VCaP (cell line): ENCODE data around the gene CACNB3.

Experiments
- H3K27ac ChIP-seq: fragments of 450-650 bp; 2 replicates; pipeline ENCODE4 v1.5.1; 2017
- TF ChIP-seq, protein P1 (sequence below): fragments of 450-650 bp; conservative IDR thresholded peaks from 2 replicates; pipeline ENCODE4 v1.5.1; 2017; ENCODE audit warnings: mild to moderate bottlenecking, moderate library complexity

Gene CACNB3

DNA sequence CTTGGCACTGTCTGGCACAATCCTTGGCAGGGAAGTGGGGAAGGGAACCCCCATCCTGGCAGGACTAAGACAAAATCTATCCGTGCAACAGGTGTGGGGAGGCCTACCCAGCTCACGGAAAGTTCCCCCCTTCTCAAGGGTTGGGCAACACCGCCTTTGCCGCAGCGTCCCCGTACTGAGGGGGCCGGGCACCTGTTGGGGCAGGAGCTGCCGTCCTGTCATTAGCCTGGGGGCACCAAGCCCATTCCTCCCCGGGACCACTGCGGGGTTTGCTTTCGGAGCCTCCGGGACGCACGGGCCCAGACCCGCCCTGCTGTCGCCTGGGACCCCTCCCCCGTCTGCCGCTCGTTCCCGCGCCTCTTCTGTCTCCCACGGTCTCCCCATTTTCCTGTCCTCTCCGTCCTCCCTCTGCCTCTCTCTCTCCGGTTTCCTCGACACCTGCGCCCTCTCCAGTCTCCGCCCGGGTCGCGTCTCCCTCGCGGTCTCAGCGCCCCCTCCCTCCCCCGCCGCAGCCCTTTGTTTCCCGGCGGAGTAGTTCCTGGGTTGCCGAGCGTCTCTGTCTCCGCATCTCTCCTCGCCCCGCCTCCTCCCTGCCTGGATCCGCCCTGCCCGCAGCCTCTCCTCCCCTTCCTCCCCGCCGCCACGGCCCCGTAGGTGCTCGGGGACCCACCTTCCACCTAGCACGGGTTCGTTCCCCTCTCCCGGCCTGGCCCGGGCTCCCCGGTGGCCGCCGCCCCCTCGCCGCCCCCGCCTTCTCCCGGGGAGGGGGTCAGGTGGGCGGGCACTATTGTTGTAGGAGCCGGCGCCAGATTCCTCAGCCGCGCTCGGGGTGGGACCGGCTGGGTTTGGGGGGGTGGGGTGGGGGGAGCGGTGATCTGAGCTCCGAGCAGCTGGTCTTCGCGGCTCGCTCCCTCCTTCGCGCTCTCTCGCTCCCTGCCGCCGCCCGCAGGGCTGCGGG lies at the start of gene CACNB3:
TSS of gene CACNB3 (plus strand) at position 624 of the 958 bp plus-strand sequence. CDS start 434 bp downstream, outside the sequence.
- TF ChIP-seq, protein P1, sequence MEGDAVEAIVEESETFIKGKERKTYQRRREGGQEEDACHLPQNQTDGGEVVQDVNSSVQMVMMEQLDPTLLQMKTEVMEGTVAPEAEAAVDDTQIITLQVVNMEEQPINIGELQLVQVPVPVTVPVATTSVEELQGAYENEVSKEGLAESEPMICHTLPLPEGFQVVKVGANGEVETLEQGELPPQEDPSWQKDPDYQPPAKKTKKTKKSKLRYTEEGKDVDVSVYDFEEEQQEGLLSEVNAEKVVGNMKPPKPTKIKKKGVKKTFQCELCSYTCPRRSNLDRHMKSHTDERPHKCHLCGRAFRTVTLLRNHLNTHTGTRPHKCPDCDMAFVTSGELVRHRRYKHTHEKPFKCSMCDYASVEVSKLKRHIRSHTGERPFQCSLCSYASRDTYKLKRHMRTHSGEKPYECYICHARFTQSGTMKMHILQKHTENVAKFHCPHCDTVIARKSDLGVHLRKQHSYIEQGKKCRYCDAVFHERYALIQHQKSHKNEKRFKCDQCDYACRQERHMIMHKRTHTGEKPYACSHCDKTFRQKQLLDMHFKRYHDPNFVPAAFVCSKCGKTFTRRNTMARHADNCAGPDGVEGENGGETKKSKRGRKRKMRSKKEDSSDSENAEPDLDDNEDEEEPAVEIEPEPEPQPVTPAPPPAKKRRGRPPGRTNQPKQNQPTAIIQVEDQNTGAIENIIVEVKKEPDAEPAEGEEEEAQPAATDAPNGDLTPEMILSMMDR = no peak
- peak within 1 kb of the TSS; percentile 79; the same call in 1 of the 2 replicates for H3K27ac ChIP-seq

DNA sequence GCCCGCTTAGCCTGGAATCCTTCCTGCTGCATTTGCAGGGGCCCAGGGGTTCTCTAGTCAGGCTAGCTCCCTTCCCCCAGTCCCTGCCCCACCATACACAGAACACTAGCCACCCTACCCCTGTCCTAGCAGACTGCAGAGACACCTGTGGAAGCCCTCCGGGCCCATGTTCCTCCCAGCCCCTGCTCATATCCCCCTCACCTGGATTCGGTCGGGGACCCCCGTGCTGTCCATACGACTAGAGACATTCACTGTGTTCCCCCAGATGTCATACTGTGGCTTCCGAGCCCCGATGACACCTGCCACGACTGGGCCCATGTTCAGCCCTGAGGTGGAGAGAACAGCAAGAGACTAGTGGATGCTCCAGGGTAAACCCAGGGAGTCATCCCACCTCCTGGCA lies 49.6 kb upstream of the CACNB3 start:
- TF ChIP-seq, protein P1 = no peak
- H3K27ac ChIP-seq = no peak overlapping the region

DNA sequence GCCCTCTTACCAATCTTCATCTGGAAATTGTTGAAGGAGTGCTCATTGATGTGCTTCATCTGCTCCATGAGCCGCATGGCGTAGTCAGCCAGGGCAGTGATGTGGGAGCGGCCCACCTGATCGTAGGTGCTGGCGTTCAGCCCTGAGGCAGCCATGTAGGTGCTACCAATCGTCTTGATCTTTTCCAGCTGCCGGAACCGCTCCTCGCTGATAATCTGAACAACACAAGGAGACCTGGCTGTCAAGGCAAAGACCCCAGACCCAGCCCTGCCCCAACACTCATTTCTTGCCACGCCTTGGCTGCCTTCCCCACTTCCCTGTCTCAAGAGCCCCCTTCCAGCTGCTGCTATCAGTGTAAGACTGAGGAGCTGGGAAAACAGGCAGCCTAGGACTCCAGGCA lies 47.5 kb upstream of the CACNB3 start:
- no peak overlapping the region for H3K27ac ChIP-seq
- TF ChIP-seq, protein P1 = no peak

DNA sequence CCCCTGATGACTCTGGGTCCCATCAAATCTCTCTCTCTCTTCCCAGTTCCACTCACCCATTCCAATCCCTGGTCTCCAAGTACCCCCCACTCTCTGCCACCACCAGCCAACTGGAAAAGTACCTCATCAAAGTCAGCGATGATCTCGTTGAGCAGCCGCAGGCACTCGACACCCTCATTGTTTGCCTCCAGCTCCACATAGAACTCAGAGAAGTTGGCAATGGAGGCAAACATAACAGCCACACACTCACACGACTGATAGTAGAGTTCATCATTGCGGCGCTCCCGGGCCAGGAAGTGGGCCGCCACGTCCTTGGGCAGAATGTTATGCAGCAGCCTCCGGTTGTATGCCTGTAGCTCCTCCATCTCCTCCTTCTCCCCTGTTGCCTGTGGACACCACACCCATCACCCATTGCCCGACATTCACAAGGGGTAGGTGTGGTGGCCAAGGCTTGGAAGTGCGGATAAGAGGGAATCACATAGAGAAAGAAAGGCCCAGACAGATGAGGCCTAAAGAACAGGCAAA lies 46.6 kb upstream of the CACNB3 start:
- TF ChIP-seq, protein P1 = no peak
- H3K27ac ChIP-seq = no peak overlapping the region

DNA sequence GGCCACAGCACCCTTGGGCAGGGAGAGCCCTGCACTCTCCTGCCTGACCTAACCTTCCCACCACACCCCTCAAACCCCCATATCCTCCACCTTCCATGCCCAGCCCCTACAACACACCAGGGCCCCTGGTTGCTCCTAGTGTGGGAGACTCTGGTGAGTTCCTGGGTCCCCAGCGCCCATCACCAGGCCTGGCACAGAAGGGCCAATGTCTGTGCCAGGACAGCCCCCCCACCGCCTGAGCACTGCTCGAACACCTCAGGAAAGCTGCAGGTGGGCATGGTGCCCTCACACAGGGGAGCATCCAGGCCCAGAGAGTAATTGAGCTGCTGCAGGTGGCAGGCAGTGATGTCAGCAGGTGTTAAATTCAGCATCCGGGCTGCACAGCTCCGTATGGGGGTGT lies 44.6 kb upstream of the CACNB3 start:
- H3K27ac ChIP-seq = no peak overlapping the region
- TF ChIP-seq, protein P1 = no peak

DNA sequence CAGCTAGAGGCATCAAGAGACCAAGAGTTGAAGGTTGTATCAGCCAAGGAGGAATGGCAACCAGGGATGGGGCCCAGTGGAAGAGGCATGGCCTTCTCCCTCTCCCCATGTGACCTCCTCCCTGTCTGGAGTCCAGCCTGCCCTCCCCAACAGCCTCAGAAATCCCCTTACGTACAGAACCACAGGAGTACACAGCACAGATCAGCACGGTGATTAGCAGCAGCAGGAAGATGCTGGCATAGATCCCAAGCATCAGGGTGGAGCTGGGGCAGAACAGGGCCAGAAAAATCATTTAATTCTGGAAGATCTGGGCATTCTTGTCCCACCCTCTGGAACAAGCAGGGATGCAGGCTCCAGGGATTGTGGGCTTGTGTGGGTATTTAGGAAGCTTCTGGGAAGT lies 43.8 kb upstream of the CACNB3 start:
- TF ChIP-seq, protein P1 = no peak

DNA sequence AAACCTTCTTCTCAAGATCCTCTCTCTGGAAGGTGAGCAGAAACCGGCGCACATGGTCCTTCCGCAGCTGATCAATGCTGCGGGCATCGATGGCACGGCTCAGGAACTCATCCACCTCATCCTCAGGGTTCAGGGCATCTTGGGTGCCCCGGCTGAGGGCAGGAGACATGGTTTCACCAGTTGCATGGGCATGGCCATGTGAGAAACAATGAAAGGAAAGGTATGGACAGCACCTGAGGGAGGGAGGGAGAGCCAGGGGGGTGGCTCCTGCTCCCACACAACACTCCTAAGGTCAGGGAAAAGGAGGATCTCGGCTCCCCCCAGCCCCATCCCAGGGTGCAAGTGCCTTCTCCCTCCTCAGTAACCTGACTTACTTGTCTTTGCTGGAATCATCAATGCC lies 43.0 kb upstream of the CACNB3 start:
- H3K27ac ChIP-seq = no peak overlapping the region
- TF ChIP-seq, protein P1 = no peak

More for the DNA sequence above, 43.8 kb upstream of the CACNB3 start:
- H3K27ac ChIP-seq = no peak overlapping the region
